ENCODE results near the gene ATF1.
"Not testable (repeated sequence)": the region's sequence is repeated elsewhere in the genome, so short reads cannot be mapped to it uniquely, and the experiment has no call there.

The ATF1 gene

GRCh38 chr12:50806176-50806575 lies 42.3 kb downstream of the ATF1 start:
- no peak for DNase-seq

DNA sequence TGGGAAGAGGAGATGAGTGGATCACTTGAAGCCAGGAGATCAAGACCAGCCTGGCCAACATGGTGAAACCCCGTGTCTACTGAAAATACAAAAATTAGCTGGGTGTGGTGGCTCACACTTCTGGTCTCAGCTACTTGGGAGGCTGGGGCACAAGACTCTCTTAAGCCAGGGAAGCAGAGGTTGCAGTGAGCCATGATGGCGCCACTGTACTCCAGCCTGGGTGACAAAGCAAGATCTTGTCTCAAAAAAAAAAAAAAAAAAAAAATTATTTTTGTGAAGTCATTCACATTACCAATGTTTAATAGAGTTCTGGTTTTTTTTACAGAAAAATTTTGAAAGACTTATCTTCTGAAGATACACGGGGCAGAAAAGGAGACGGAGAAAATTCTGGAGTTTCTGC lies 45.2 kb downstream of the ATF1 start:
- not testable (repeated sequence) for DNase-seq

GRCh38 chr12:50814921-50815320 lies 51.0 kb downstream of the ATF1 start:
- not testable (repeated sequence) for DNase-seq

DNA sequence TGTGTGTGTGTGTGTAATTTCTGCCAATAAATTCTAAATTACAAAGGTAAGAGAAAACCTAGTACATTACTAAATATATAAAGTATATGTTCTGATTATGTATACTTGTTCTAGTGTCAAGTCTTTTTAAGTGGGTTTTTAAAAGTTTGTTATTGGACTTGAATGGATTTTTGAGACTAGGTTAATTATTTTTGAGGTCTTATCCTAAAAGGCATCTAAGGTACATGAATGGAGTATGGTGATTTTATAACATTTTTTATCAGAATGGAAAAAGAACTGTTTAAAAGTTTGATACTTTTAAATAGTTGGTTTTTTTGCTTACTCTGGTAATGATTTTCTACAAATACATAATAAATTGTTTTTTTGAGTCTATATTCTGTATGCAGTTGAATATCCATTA lies 56.3 kb downstream of the ATF1 start:
- no peak for DNase-seq

DNA sequence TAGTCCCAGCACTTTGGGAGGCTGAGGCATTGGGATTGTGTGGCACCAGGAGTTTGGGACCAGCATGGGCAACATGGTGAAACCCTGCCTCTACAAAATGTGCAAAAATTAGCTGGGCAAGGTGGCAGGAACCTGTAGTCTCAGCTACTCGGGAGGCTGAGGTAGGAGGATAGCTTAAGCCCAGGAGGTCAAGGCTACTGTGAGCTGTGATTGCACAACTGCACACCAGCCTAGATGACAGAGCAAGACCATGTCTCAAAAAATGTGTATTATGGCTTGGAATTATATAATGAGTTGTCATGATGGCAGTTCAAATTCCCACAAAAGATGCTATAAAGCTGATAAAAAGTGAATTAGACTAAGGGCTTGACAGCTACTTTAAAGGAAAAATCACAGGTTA lies 58.2 kb downstream of the ATF1 start:
- DNase-seq, result no peak

DNA sequence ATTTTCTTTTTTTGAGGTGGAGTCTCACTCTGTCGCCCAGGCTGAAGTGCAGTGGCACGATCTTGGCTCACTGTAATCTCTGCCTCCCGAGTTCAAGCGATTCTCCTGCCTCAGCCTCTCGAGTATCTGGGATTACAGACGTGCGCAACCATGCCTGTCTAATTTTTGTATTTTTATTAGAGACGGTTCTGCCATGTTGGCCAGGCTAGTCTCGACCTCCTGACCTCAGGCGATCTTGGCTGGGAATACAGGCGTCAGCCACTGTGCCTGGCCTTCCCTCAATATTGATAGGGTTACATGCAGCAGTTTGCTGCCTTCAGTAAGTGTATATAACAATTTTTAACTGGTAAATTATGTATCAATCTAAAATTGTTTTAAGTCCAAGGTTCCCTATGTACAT lies 59.8 kb downstream of the ATF1 start:
- not testable (repeated sequence) for DNase-seq

DNA sequence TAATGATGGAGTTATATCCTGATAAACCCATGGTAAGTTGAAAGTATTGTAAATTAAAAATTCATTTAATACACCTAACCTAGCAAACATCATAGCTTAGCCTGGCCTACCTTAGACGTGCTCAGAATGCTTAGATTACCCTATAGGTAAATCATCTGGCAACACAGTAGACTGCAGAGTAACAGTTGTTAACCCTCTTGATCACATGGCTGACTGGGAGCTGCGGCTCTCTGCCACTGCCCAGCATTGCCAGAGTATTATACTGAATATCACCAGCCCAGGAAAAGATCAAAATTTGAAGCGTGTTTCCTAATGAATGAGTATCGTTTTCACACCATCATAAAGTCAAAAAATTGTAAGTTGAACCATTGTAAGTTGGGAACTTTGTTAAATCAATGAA lies 61.0 kb downstream of the ATF1 start:
- DNase-seq, result no peak

DNA sequence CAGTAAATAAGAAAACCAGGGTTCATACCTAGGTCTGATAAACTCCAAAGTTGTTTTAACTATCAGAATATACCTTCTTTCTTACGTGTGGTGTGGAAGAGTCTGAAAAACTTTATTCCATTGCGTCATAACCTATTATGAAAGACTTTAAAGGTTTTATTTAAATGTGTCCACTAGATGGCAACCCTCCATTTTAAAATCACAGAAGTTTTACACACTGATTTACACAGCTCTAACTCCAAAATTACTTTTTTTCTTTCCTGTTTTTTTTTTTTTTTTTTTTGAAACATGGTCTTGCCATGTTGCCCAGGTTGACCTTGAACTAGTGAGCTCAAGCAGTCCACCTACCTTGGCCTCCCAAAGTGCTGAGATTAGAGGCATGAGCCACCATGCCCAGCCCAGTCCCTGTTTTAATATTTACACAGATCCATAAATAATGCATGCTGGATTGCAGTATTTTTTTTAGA lies 61.5 kb downstream of the ATF1 start:
- no peak for DNase-seq

DNA sequence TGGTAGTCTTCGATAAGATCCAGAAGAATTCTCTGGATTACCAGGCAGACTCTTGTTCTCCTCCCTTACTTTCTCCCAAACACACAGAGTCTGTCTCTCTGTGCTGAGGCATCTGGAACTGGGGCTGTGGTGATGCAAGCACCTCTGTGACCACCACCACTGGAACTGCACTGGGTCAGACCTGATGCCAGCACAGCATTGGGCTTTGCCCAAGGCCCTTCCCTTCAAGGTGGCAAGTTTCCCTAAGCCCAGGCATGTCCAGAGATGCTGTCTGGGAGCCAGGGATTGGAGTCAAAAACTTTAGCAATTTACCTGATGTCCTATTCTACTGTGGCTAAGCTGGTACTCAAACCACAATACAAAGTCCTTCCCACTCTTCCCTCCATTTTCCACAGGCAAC lies 64.2 kb downstream of the ATF1 start:
- DNase-seq, result no peak

- DNase-seq, result no peak
Observed at GRCh38 chr12:50828886-50829285, 65.0 kb downstream of the ATF1 start.

DNA sequence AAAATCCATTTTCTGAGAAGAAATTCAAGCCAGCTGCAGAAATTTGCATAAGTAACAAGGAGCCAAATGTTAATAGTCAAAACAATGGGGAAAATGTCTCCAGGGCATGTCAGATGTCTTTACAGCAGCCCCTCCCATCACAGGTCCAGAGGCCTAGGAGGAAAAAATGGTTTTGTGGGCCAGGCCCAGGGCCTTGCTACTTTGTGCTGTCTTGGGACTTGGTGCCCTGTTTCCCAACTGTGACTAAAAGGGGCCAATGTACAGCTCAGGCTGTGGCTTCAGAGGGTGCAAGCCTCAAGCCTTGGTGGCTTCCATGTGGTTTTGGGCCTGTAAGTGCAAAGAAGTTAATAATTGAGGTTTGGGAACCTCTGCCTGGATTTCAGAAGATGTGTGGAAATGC lies 69.9 kb downstream of the ATF1 start:
- DNase-seq, result not testable (repeated sequence)

DNA sequence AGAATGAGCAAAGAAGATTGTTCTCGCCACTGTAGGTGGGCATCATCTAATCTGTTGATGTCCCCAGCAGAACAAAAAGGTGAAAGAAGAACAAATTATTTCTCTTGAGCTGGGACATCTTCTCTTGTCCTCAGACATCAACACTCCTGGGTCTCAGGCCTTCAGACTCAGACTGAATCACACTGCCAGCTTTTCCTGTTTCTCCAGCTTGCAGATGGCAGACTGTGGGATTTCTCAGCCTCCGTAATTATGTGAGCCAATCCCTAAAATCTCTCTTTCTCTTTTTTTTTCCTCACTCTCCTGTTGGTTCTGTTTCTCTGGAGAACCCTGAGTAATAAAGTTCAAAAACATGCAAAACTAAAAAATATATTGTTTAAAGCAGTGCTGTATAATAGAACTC lies 75.1 kb downstream of the ATF1 start:
- DNase-seq, result no peak

DNA sequence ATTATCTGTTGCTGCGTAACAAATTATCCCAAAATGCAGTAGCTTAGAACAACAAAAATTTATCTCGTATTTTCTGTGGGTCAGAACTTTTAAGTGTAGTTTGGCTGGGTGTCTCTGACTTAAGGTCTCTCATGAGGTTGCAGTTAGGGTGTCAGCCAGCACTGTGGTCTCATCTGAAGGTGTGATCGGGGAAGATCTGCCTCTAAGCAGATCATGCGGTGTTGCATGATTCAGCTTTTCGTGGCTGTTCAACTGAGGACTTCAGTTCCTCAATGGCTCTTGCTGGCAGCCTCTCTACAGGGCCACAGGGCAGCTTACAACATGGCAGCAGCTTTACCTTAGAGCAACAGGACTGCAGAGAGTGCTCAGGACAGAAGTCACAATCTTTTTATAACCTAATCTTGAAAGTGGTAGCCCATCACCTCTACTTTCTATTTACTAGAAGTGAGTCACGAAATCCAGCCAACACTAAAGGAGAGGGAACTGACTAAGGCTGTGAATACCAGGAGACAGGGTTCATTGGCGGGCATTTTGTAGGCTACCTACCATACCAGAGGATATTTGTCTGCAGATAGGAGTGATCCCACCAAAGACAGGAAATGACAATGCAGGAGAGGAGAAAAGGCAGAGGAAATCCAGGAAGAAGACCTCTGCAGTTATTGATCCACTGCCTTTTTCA lies 77.0 kb downstream of the ATF1 start:
- DNase-seq, result no peak

DNA sequence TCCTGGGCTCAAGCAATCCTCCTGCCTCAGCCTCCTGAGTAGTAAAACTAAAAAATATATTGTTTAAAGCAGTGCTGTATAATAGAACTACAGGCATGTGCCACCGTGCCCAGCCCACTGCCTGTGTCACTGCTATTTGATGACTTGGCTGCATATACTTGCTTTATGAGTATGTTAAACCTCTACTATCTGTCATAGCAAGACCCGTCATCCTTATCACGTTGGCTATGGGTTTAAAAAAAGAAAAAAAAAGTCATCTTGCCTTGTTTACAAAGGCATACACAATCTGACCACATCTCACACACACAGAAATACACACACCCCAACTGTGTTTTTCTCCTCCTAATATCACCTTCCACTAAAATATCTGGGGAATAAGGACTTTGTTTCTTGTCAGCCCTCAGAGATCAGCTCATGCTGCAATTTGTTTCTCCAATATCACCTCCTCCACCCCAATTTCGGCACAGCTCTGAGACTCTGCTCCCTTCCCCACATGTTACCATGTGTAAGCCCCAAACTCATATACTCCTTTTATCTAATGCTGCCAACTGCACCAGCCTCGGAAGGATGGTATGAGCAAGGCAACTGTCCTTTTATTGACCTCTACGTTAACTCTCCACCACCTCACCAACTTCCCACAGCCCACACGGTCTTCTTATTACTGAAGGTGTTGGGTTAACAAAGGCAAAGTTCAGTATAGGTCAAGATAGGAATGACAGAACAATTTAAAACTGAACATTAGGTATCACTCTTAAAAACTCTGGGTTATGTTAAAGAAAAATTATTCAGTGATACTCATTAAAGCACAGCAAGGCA lies 78.0 kb downstream of the ATF1 start:
- DNase-seq, result no peak

DNA sequence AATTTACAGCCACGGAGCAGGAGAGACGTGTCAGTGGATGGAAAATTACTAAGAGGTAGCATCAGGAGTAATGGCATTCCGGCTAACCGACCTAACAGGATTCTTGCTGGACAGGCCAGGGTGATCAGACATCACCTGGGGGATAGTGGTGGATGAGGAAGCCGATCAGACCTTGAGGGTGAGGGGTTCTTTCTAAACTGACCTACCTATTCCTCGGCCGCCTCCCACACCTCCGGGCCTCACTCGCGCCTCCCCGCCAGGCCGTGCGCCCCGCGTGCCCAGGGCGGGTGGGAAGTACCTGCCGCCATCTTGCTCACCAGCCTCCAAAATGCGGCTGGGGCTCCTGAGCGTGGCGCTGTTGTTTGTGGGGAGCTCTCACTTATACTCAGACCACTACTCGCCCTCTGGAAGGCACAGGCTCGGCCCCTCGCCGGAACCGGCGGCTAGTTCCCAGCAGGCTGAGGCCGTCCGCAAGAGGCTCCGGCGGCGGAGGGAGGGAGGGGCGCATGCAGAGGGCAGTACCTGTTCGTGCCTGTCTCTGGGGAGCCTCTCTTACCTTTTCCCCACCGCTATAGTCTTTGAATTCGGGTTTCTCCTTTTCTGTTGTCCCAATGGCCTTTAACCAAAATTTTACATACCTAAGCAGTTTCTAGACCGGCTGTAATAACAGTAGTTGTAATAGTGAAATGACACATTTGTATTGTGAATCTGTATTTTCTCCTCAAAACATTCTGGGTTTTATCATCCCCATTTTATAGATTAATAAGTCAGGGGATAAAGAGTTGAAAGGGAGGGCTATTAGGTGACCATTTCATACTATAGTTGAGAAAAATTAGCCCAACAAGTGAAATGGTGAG lies 79.0 kb downstream of the ATF1 start, which contains the start of gene TMPRSS12:
Gene TMPRSS12, plus strand, starts transcription at position 290 of the 857 bp plus-strand sequence. Its CDS starts 39 bp downstream, at position 329.
- no peak for DNase-seq

- DNase-seq, result no peak
Observed at GRCh38 chr12:50845021-50845647, 81.2 kb downstream of the ATF1 start.

- DNase-seq, result no peak
Observed at GRCh38 chr12:50848963-50849362, 85.1 kb downstream of the ATF1 start.

- not testable (repeated sequence) for DNase-seq
Observed at GRCh38 chr12:50855218-50855617, 91.3 kb downstream of the ATF1 start.

GRCh38 chr12:50855679-50856078 lies 91.8 kb downstream of the ATF1 start:
- not testable (repeated sequence) for DNase-seq

GRCh38 chr12:50859621-50860310 lies 95.9 kb downstream of the ATF1 start:
- DNase-seq, result no peak

GRCh38 chr12:50862316-50862715 lies 98.4 kb downstream of the ATF1 start:
- no peak for DNase-seq

- DNase-seq, result no peak
Observed at GRCh38 chr12:50865266-50865665, 101.4 kb downstream of the ATF1 start.
